Measurements from ENCODE around the gene JMJD4.
A peak's percentile ranks its signal among the peaks of the same experiment; 100 is the strongest.

Gene JMJD4

GRCh38 chr1:227728892-227729143 lies 6.3 kb downstream of the JMJD4 start:
- TF ChIP-seq CTCF (conservative IDR thresholded peaks at IDR 0.05; ENCODE audit: low read length), result no peak
- H3K4me3 ChIP-seq (ENCODE audit: low read length), result peak overlapping the region; percentile 57
- no peak for DNase-seq (ENCODE audit: low read depth)

GRCh38 chr1:227728059-227728891 lies 6.8 kb downstream of the JMJD4 start:
- no peak for DNase-seq (ENCODE audit: low read depth)
- TF ChIP-seq CTCF (conservative IDR thresholded peaks at IDR 0.05; ENCODE audit: low read length), result no peak
- peak overlapping the region; percentile 57 for H3K4me3 ChIP-seq (ENCODE audit: low read length)

GRCh38 chr1:227726924-227727599 lies 8.0 kb downstream of the JMJD4 start:
- no peak for DNase-seq (ENCODE audit: low read depth)
- no peak overlapping the region for H3K4me3 ChIP-seq (ENCODE audit: low read length)
- TF ChIP-seq CTCF (conservative IDR thresholded peaks at IDR 0.05; ENCODE audit: low read length), result no peak

- no peak for TF ChIP-seq CTCF (conservative IDR thresholded peaks at IDR 0.05; ENCODE audit: low read length)
- no peak overlapping the region for H3K4me3 ChIP-seq (ENCODE audit: low read length)
- DNase-seq (ENCODE audit: low read depth), result no peak
Measured at GRCh38 chr1:227726318-227726717, 8.8 kb downstream of the JMJD4 start.

GRCh38 chr1:227725046-227725445 lies 10.1 kb downstream of the JMJD4 start:
- H3K4me3 ChIP-seq (ENCODE audit: low read length), result no peak overlapping the region

GRCh38 chr1:227723474-227723873 lies 11.6 kb downstream of the JMJD4 start:
- no peak for TF ChIP-seq CTCF (conservative IDR thresholded peaks at IDR 0.05; ENCODE audit: low read length)
- no peak overlapping the region for H3K4me3 ChIP-seq (ENCODE audit: low read length)
- DNase-seq (ENCODE audit: low read depth), result no peak

More at GRCh38 chr1:227725046-227725445, 10.1 kb downstream of the JMJD4 start:
- no peak for DNase-seq (ENCODE audit: low read depth)
- no peak for TF ChIP-seq CTCF (conservative IDR thresholded peaks at IDR 0.05; ENCODE audit: low read length)

GRCh38 chr1:227718932-227719331 lies 16.2 kb downstream of the JMJD4 start:
- TF ChIP-seq CTCF (conservative IDR thresholded peaks at IDR 0.05; ENCODE audit: low read length), result no peak
- no peak for DNase-seq (ENCODE audit: low read depth)

More at GRCh38 chr1:227718932-227719331, 16.2 kb downstream of the JMJD4 start:
- no peak overlapping the region for H3K4me3 ChIP-seq (ENCODE audit: low read length)
